ENCODE data around the gene MSH3. TPM values are rescaled to one million over a fixed set of nuclear protein-coding genes. Genes with fewer than 3 reads are reported as not detected.

MSH3 gene
- total and polyA plus RNA-seq, 2 of the 8 experiments (the other 6 are each of a cell fraction or from before 2014, with no cell fraction given) = 3.6 to 22.6 TPM

DNA sequence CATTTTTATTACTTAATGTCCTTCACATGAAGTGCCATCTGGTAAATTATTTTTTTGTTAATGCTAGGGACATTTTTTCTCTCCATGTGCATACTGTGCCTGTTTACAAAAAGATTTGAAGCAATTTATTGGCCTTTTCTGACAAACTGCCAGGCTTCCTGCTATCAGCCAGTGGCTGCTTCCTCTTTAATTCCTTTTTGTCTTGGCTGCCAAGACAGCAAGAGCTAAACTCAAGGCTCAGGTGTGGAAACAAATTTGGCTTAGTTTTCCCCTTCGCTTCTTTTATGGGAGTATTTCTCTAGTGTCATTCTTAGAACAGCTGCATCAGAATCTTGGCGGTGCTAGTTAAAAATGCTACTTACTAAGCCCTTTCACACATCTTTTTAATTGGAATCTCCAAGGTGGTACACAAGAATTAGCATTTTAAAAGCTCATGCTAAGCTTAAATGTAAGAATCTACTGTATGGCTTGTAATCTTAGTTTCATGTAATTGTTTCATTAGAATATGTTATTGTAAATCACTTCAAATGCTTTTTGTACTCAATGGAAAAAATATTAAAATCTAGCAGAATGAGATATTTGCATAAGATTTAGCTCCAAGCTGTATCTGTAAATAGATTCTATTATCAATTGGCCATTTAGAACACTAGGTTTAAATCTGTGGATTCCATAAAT lies 171.5 kb downstream of the MSH3 start:
- POLR2A ChIA-PET (ENCODE audit: partially characterized antibody) = interaction anchor here (1.0 kb wide), 1 partner anchor 12 kb away, joined by 3 read pairs; no protein-coding TSS in a partner anchor
- Histone ChIP-seq H2AFZ (ENCODE audit: low read length) (no peak overlapping the region), H3K4me3 (ENCODE audit: extremely low read depth in 1 of 4, insufficient read depth in 2 of 4, low read depth in 3 of 4, low read length in 4 of 4) (no peak overlapping the region), H2BK5ac (ENCODE audit: low read depth, low read length) (no peak overlapping the region), H2BK12ac (ENCODE audit: low read depth, low read length) (no peak overlapping the region), H3K23ac (ENCODE audit: insufficient read length) (no peak overlapping the region), H3K14ac (ENCODE audit: insufficient read length) (no peak overlapping the region), H2BK15ac (ENCODE audit: low read length) (no peak overlapping the region), H3K4me1 (replicated peaks in 1 of 4; ENCODE audit: control insufficient read depth in 3 of 4, insufficient read depth in 4 of 4, low read length in 3 of 4) (no peaks in the 10 kb centered on the region), H4K20me1 (replicated peaks in 1 of 2; ENCODE audit: control insufficient read depth in 1 of 2, insufficient read depth in 2 of 2, low read length in 2 of 2) (no peaks in the 10 kb centered on the region), H3K79me1 (ENCODE audit: low read depth, low read length) (no peaks in the 10 kb centered on the region), H3K18ac (ENCODE audit: extremely low read depth, low read length) (no peak overlapping the region), H2BK20ac (ENCODE audit: low read length) (no peak overlapping the region), H3K4me2 (ENCODE audit: insufficient read depth in 1 of 2, low read depth in 2 of 2, low read length in 2 of 2) (no peak overlapping the region), H3K27ac (ENCODE audit: low read depth, low read length) (no peak overlapping the region), H3K56ac (replicated peaks; ENCODE audit: insufficient read length, low read depth, low read length) (no peak overlapping the region), H2AK5ac (ENCODE audit: low read depth, low read length) (no peak overlapping the region), H3K27me3 (replicated peaks in 1 of 4; ENCODE audit: control insufficient read depth in 3 of 4, extremely low read depth in 1 of 4, insufficient read depth in 3 of 4, low read length in 3 of 4) (no peaks in the 10 kb centered on the region), H2BK120ac (replicated peaks; ENCODE audit: low read depth, low read length) (no peak overlapping the region), H3K23me2 (ENCODE audit: low read depth, low read length) (no peaks in the 10 kb centered on the region; the same call in 1 of the 2 replicates), H4K91ac (replicated peaks; ENCODE audit: insufficient read length, low read length) (no peak overlapping the region), H3K79me2 (ENCODE audit: control insufficient read depth in 1 of 2, insufficient read depth in 2 of 2, low read length in 2 of 2) (no peaks in the 10 kb centered on the region), H3K4ac (replicated peaks; ENCODE audit: insufficient read length, low read depth, low read length) (no peak overlapping the region), H3K9me3 (ENCODE audit: insufficient read depth in 2 of 2, low read depth in 1 of 2, low read length in 1 of 2) (peaks cover 19 to 25% of the 10 kb centered on the region in 2 experiments), H3K36me3 (ENCODE audit: control insufficient read depth in 2 of 4, insufficient read depth in 4 of 4, low read length in 3 of 4) (peaks cover 0 to 20% (median 0%) of the 10 kb centered on the region in 4 experiments; a peak in 1 of 8 replicates), H3K9ac (replicated peaks in 1 of 4; ENCODE audit: extremely low read depth in 1 of 4, low read depth in 3 of 4, low read length in 3 of 4) (no peak overlapping the region), H4K5ac (ENCODE audit: insufficient read length, low read depth, low read length) (no peak overlapping the region), H4K8ac (ENCODE audit: extremely low read depth, insufficient read depth, low read length) (no peak overlapping the region)
- CTCF ChIA-PET (ENCODE audit: partially characterized antibody) = interaction anchor here (1.2 kb wide), 1 partner anchor 358 kb away, joined by 3 read pairs; no protein-coding TSS in a partner anchor
- FAIRE-seq (no peak), DNase-seq (ENCODE audit: low read depth in 1 of 2, low spot score in 2 of 2) (no peak)
- WGBS, 2 experiments (ENCODE audit: extremely low coverage in 1 of 2, insufficient coverage in 1 of 2, insufficient read length in 1 of 2, insufficient replicate concordance in 2 of 2, low coverage in 1 of 2, low lambda C conversion rate in 2 of 2, missing lambda C conversion rate in 1 of 2) = 82% methylated on average over 2 of the region's 2 CpGs; no CpG with 5 or more reads in 1 of the 2 experiments
- TF ChIP-seq RFX5 (IDR thresholded peaks at IDR 0.05; ENCODE audit: borderline replicate concordance, low read depth, low read length) (no peak), HDAC2 (IDR thresholded peaks at IDR 0.05; ENCODE audit: borderline replicate concordance in 1 of 2, low read depth in 2 of 2, low read length in 2 of 2) (no peak), MAFK (IDR thresholded peaks at IDR 0.05; ENCODE audit: low read depth, low read length) (no peak), BCL11A (IDR thresholded peaks at IDR 0.05; ENCODE audit: low read depth in 2 of 2, low read length in 2 of 2) (no peak), CEBPB (IDR thresholded peaks at IDR 0.05; ENCODE audit: low read depth, low read length) (no peak), POLR2AphosphoS5 (IDR thresholded peaks at IDR 0.05; ENCODE audit: low read depth, low read length) (no peak), POLR2A (IDR thresholded peaks at IDR 0.05; ENCODE audit: control extremely low read depth in 1 of 2, low read depth in 2 of 2, low read length in 2 of 2) (no peak), JUND (IDR thresholded peaks at IDR 0.05; ENCODE audit: low read length) (no peak), TAF7 (optimal IDR thresholded peaks at IDR 0.05; ENCODE audit: borderline replicate concordance, low read depth, low read length) (no peak), TCF12 (IDR thresholded peaks at IDR 0.05; ENCODE audit: low read depth, low read length) (no peak)
- TF ChIP-seq, protein P1, sequence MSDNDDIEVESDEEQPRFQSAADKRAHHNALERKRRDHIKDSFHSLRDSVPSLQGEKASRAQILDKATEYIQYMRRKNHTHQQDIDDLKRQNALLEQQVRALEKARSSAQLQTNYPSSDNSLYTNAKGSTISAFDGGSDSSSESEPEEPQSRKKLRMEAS (IDR thresholded peaks at IDR 0.05) = no peak
- TF ChIP-seq, protein P2, sequence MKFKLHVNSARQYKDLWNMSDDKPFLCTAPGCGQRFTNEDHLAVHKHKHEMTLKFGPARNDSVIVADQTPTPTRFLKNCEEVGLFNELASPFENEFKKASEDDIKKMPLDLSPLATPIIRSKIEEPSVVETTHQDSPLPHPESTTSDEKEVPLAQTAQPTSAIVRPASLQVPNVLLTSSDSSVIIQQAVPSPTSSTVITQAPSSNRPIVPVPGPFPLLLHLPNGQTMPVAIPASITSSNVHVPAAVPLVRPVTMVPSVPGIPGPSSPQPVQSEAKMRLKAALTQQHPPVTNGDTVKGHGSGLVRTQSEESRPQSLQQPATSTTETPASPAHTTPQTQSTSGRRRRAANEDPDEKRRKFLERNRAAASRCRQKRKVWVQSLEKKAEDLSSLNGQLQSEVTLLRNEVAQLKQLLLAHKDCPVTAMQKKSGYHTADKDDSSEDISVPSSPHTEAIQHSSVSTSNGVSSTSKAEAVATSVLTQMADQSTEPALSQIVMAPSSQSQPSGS (IDR thresholded peaks at IDR 0.05; ENCODE audit: low read length) = no peak

All from H1 (cell line).